WTC11 (cell line): ENCODE data around the gene HES4.

Experiments used
- FOXK1 ChIP-seq: sonication (generic); formaldehyde crosslinking; IDR thresholded peaks from 2 replicates; pipeline ENCODE4 v1.8.0; 2022; ENCODE audit warnings: mild to moderate bottlenecking, moderate library complexity, missing genetic modification reagents
- KAT7 ChIP-seq: sonication (generic); formaldehyde crosslinking; IDR thresholded peaks from 2 replicates; pipeline ENCODE4 v1.8.1; 2023; ENCODE audit warnings: missing genetic modification reagents, mild to moderate bottlenecking, borderline replicate concordance
- TF ChIP-seq, protein P1 (sequence below): fragments of 250-450 bp; sonication (Bioruptor Pico); IDR thresholded peaks from 2 replicates; pipeline ENCODE4 v2.1.2; 2022; ENCODE audit warnings: mild to moderate bottlenecking, moderate library complexity
- TF ChIP-seq, protein P2 (sequence below): sonication (generic); formaldehyde crosslinking; IDR thresholded peaks from 2 replicates; pipeline ENCODE4 v1.8.1; 2023; ENCODE audit warnings: mild to moderate bottlenecking, moderate library complexity, missing genetic modification reagents
- TF ChIP-seq, protein P3 (sequence below): fragments of 200-600 bp; IDR thresholded peaks from 2 replicates; pipeline ENCODE4 v1.8.0; 2022; ENCODE audit warnings: antibody characterized with exemption

DNA sequence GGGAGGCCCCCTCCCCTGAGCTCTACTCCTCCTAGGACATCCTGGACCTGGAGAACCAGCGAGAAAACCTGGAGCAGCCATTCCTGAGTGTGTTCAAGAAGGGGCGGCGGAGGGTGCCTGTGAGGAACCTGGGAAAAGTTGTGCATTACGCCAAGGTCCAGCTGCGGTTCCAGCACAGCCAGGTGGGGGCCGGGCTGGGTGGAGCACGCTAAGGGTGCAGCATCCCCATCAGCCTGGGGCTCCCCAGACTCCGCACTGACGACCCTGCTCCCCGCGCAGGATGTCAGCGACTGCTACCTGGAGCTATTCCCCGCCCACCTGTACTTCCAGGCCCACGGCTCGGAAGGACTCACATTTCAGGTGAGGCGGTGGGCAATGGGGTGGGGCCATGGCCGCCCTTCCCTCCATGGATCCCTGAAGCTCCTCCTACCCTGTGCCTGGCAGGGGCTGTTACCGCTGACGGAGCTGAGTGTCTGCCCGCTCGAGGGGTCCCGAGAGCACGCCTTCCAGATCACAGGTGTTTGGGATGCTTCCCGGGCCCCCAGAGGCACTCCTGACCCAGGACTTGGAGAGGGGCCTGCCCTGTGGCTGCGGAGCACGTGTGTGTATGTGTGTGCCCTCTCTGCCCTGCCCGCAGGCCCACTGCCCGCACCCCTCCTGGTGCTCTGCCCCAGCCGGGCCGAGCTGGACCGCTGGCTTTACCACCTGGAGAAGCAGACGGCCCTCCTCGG, 29.5 kb downstream of the HES4 start:
- TF ChIP-seq, protein P1, sequence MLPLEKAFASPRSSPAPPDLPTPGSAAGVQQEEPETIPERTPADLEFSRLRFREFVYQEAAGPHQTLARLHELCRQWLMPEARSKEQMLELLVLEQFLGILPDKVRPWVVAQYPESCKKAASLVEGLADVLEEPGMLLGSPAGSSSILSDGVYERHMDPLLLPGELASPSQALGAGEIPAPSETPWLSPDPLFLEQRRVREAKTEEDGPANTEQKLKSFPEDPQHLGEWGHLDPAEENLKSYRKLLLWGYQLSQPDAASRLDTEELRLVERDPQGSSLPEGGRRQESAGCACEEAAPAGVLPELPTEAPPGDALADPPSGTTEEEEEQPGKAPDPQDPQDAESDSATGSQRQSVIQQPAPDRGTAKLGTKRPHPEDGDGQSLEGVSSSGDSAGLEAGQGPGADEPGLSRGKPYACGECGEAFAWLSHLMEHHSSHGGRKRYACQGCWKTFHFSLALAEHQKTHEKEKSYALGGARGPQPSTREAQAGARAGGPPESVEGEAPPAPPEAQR = no peak
- TF ChIP-seq, protein P2, sequence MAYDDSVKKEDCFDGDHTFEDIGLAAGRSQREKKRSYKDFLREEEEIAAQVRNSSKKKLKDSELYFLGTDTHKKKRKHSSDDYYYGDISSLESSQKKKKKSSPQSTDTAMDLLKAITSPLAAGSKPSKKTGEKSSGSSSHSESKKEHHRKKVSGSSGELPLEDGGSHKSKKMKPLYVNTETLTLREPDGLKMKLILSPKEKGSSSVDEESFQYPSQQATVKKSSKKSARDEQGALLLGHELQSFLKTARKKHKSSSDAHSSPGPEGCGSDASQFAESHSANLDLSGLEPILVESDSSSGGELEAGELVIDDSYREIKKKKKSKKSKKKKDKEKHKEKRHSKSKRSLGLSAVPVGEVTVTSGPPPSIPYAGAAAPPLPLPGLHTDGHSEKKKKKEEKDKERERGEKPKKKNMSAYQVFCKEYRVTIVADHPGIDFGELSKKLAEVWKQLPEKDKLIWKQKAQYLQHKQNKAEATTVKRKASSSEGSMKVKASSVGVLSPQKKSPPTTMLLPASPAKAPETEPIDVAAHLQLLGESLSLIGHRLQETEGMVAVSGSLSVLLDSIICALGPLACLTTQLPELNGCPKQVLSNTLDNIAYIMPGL (CRISPR knock-in tag) = no peak
- TF ChIP-seq KAT7 (CRISPR knock-in tag) (no peak), FOXK1 (CRISPR knock-in tag) (no peak)
- TF ChIP-seq, protein P3, sequence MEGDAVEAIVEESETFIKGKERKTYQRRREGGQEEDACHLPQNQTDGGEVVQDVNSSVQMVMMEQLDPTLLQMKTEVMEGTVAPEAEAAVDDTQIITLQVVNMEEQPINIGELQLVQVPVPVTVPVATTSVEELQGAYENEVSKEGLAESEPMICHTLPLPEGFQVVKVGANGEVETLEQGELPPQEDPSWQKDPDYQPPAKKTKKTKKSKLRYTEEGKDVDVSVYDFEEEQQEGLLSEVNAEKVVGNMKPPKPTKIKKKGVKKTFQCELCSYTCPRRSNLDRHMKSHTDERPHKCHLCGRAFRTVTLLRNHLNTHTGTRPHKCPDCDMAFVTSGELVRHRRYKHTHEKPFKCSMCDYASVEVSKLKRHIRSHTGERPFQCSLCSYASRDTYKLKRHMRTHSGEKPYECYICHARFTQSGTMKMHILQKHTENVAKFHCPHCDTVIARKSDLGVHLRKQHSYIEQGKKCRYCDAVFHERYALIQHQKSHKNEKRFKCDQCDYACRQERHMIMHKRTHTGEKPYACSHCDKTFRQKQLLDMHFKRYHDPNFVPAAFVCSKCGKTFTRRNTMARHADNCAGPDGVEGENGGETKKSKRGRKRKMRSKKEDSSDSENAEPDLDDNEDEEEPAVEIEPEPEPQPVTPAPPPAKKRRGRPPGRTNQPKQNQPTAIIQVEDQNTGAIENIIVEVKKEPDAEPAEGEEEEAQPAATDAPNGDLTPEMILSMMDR = no peak
